ENCODE data around the gene TRIM40. TPM values are rescaled to one million over a fixed set of nuclear protein-coding genes. Genes with fewer than 3 reads are reported as not detected.
A peak's percentile ranks its signal among the peaks of the same experiment; 100 is the strongest.

Gene TRIM40
- total RNA-seq, 1 donor from 2014 or later: not detected

DNA sequence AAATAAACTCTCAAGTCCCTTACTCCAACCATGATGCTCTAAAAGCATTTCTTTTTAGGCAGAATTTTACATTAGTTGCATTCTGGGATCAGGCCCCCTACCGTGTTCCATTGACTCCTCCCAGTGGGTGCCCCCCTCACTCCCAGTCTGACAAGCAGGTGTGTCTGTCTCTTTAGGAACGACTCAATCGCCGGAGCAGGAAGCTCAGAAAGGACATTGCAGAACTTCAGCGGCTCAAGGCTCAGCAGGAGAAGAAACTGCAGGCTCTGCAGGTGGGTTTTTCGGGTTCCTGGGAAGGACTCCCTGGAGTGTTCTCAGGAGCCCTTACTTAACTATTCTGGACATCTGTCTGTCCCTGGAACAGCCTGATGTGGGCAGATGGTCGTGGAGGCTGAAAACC is 9.9 kb downstream of the TRIM40 start:
- DNase-seq (ENCODE audit: low spot score) (no peak), ATAC-seq (no peak)

DNA sequence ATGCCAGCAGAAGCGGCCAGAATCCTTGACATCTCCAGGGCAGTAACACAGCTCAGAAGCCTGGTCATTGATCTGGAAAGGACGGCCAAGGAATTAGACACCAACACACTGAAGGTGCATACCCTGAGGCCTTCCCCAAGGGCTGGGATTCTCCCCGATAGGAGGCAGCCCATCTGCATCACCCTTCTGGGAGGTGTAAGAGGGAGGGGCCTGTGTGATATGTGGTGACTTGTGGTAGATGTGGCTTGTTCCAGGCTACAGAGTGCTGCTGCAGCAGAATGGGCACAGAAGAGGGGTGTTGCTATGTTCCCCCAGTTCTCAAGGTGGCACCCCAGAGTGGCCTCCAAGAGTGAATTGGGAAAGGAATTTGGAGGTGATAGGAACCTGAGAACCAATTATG is 11.2 kb downstream of the TRIM40 start:
- DNase-seq (ENCODE audit: low spot score) (no peak), ATAC-seq (no peak)

DNA sequence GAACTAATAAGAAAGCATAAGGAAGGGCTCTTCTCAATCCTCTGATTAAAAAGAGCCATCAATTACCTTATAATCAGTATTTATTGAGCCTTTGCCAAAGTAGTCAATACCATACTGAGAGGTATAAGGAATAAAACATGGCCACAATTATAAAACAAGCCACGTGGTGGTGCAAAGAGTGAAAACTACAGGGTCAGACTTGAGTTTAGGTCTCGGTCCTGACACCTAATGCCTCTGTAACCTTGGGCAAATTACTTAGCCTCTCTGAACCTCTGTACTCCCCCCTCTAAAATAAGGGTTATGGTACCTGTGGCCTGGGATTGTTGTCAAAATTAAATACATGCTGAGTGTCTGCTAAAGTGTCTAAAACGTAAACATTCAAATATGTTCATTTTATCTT is 13.3 kb downstream of the TRIM40 start:
- ATAC-seq (peak; percentile 38), DNase-seq (ENCODE audit: low spot score) (no peak)

- no peak for ATAC-seq
- DNase-seq (ENCODE audit: low spot score): no peak
Observed at GRCh38 chr6:30149858-30150550, 14.1 kb downstream of the TRIM40 start.

DNA sequence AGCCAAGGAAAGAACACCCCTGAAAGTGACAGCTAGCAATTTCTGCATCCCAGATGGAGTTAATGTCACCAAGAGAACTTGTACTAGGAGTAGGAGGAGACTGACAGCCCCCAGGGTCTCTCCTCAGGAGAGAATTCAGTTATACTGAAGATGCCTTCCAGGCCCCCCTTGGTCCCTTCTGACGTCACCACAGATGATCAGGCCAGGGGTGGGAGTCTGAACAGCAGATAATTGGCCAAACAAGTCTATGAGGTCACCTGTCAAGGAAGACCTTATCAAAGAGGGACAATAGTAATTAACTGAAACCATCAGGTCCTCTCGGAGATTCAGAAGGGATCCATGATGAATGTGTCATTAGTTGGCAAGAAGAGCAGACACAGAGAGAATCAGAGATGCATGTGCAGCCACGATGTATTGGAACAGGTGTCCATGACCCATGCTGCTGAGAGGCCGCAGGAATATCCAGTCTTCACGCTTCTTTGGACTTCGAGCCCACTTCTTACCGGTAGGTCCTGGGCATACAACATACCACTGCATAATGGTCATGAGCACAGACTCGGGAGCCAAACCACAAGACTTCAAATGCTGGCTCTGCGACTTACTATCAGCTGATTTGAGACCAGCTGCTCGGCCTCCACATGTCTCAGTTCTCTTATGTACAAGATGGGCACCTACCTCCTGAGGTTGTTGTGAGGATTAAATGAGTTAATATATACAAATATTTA is 14.9 kb downstream of the TRIM40 start:
- ATAC-seq (no peak), DNase-seq (ENCODE audit: low spot score) (no peak)

DNA sequence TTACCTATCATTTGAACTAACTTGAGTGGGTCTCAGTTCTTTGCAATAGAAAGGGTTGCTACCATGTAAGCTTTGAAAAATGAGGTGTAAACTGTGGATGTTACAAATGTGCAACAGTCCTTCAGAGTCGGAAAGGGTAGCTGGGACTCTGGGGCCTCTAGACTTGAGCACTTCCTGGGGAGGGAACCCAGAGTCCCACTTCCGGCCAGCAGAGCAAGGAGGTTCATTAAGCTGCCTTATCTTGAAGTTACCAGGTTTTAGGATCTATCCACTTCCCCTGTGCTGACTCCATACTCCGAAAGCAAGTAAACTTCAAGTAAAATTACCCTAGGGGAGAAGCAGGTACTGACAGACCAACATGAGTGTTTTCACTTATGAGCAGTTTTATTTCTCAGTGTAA is 15.6 kb downstream of the TRIM40 start:
- no peak for DNase-seq (ENCODE audit: low spot score)
- ATAC-seq: no peak

- DNase-seq (ENCODE audit: low spot score): no peak
- peak; percentile 59 for ATAC-seq
Observed at GRCh38 chr6:30152016-30152673, 16.2 kb downstream of the TRIM40 start.

DNA sequence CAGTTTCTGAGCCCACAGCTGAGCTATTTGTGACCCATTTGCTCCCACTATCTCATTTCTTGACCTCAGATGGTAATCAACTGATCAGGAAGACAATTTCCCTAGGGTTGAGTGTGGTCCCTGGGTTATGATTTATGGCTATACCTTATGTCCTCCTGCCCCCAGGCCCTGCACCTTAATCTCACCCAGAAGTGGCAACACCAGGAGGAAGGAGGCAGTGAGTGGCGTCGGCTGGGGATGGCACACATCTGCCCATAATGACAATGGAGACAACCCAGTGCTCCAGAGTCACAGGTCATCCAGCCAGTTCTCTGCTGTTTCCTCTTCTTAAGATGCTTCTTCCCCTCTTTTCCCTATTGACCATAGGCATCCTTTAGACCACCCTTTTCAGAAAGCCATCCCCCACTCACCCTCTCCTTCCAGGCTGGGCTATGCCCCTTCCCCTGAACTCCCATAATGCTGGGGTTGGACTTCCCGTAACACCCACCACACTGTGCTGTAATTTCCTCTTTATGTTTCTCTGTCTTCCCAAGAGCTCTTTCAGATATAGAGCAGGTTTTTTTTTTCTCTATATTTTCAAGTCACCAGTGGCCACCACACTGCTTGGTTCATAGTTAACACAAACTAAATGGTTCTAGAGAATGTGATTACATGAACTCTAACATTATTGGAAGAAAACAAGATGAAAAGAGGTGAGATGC is 17.1 kb downstream of the TRIM40 start:
- DNase-seq (ENCODE audit: low spot score) (no peak), ATAC-seq (no peak)

DNA sequence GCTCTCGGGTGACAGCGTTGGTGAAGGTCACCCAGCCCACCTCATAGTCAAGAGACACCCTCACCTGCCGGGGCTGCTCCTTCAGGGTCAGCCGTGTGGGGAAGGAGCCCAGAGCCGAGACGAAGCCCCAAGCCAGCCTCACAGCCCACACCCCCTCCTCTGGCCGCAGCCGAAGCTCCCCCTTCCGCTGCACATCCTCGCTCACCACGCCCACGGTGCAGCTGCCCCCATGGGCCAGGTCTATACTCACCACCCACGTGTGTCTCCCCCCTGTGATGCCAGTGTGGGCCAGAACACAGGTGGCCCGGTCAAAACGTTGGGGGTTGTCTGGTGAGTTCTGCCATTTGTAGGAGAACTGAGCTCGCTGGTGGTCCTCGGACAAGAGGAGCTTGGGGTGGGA is 18.1 kb downstream of the TRIM40 start:
- ATAC-seq (no peak), DNase-seq (ENCODE audit: low spot score) (no peak)

DNA sequence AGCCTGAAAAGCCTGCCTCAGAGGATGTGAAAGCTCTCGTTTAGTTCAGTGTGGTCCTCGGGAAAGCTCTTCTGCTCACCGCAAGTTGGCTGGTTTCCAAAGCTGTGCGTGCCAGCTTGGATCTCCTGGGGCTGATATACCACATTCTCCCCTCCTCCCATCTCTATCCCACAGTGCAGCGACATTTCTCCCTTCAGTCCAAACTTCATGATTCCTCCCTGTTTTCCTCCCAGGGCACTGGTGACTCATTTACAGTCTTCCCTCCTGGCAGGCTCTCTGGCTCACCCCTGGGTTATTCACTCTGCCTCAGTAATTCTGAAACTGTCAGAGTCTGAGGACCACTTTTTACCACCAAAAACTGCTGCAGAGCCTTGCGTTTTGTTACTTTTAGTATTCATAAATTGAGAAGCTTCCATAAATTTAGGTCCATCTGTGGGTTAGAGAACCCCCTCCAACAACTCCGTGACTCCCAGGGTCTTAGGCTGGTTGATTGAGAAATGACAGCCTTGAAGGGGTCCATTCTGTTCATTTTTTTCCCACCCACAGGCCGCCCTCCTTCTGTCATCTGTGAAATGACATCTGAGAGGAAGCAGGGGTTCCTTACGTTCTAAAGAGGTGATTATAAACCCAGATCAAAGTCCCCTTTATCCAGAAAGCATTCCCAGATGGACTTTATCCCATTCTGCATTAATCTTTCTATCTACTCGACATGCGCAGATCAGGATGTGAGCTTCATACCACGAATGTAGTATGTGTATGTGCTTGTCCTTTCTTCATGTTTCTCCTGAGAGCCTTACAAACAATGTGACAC is 19.0 kb downstream of the TRIM40 start:
- ATAC-seq: peak; percentile 62
- no peak for DNase-seq (ENCODE audit: low spot score)

GRCh38 chr6:30155520-30156261 is 19.8 kb downstream of the TRIM40 start:
- ATAC-seq (no peak), DNase-seq (ENCODE audit: low spot score) (no peak)

GRCh38 chr6:30156262-30156599 is 20.3 kb downstream of the TRIM40 start:
- ATAC-seq (peak; percentile 63), DNase-seq (ENCODE audit: low spot score) (no peak)

- no peak for DNase-seq (ENCODE audit: low spot score)
- no peak for ATAC-seq
Observed at GRCh38 chr6:30156774-30157173, 20.8 kb downstream of the TRIM40 start.

DNA sequence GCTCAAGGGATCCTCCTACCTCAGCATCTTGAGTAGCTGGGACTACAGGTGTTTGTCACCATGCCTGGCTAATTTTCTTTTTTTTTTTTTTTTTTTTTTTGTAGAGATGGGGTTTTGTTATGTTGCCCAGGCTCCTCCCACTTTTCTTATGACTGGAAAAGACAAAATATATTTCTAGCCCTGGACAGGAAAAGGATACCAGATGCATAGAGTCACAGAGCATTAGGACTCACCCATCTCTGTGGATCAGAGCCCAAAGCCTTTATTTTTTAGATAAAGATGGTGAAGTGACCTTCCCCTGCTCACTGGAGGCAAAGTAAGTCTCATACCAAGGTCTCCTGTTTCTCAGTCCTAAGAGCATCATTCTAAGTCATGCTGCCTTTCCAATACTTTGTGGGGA is 21.6 kb downstream of the TRIM40 start:
- ATAC-seq (no peak), DNase-seq (ENCODE audit: low spot score) (no peak)

DNA sequence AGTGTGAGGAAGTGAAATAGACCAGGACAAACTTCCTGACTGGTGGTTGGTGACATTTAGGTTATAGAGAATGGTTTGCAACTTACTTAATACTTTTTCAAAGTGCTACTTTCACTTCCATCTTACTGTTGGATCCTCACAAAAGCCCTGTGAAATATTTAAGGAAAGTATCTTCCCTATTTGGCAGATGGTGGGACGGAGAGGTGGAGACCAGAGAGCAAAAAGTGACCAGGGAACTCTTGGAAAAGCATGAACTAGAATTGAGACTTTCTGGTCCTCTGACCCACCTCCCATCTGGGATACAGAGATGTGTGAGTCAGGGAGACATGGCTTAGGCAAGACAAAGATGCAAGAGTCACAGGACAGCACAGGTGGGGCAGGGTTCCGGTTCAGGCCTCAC is 22.1 kb downstream of the TRIM40 start:
- ATAC-seq (no peak), DNase-seq (ENCODE audit: low spot score) (no peak)

GRCh38 chr6:30158475-30159040 is 22.6 kb downstream of the TRIM40 start:
- no peak for ATAC-seq

DNA sequence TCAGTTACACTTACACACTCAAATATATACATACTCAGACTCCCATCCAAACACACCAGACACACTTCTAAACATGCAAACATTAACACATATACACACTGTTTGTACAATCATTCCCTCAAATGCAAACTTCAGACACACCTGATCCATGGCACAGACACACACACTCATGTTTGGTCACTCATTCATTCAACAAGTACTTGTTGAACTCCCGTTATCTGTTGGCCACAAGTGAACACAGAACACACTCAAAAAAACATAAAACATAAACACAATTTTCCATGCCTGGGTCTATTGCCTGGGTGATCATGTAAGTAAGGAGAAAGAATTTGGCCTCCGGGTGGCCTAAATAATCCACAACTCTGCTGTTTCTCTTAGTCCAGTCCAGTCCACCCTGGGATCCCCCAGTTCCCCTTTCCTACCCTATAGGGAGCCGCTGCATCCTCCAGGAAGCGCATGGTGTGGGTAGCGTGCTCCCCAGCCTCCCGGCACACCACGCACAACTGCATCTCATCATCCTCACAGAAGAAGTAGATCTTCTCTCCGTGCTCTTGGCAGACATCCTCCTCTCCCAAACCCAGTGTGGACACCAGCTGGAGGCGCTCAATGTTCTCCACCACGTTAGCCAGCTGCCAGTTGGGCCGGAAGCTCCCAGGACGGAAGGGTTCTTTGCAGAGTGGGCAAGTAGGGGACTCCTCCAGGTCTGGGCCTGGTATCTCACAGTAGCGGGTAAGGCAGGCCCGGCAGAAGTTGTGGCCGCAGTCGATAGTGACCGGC is 24.3 kb downstream of the TRIM40 start:
- no peak for ATAC-seq
- no peak for DNase-seq (ENCODE audit: low spot score)

More at GRCh38 chr6:30158475-30159040, 22.6 kb downstream of the TRIM40 start:
- DNase-seq (ENCODE audit: low spot score): no peak

DNA sequence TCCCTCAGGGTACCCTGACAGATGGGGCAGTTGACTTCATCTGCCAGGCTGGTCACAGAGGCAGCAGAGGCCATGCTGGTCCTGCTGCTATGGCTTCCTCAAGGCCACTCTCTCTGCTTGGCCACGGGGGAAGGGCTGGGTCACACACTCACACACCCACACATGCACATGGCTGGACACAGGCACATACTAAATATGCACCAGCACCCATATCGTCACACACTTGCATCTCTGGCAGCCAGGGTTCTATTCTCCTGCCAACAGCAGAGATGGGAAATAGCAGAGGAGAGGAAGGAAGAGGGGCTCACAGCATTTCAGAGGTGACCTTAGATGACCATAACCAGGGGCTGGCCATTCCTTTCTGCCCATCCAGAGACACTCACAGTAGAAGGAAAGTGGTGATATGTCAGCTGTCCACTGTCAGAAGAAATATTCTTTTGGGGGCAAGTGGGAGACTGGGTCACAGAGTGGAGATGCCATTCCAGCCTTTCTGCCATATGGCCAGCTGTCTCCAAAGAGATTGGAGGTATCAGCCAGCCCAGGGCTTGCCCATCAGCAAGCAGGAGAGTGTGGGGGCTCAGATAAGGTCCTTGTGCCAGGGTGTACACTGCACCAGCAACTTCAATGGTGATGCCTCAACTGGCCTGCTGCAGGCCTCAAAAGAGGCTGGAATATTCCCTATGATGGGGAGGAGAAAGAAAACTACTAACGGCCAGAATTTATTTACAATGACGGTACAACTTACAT is 25.0 kb downstream of the TRIM40 start, which contains the start of gene TRIM10:
TSS of gene TRIM10 (minus strand) at position 427 of the 747 bp plus-strand sequence. CDS start at position 74, 353 bp downstream.
- no peak for DNase-seq (ENCODE audit: low spot score)

More for the DNA sequence above, 25.0 kb downstream of the TRIM40 start, which contains the start of gene TRIM10:
- no peak for ATAC-seq

All from left lobe of liver (tissue), 2 donors.